Measurements from ENCODE around the gene MAMSTR. TPM values are rescaled to one million over a fixed set of nuclear protein-coding genes. Genes with fewer than 3 reads are reported as not detected.

The MAMSTR gene
- total RNA-seq, 1 experiment from 2014 or later, result 1.6 TPM

DNA sequence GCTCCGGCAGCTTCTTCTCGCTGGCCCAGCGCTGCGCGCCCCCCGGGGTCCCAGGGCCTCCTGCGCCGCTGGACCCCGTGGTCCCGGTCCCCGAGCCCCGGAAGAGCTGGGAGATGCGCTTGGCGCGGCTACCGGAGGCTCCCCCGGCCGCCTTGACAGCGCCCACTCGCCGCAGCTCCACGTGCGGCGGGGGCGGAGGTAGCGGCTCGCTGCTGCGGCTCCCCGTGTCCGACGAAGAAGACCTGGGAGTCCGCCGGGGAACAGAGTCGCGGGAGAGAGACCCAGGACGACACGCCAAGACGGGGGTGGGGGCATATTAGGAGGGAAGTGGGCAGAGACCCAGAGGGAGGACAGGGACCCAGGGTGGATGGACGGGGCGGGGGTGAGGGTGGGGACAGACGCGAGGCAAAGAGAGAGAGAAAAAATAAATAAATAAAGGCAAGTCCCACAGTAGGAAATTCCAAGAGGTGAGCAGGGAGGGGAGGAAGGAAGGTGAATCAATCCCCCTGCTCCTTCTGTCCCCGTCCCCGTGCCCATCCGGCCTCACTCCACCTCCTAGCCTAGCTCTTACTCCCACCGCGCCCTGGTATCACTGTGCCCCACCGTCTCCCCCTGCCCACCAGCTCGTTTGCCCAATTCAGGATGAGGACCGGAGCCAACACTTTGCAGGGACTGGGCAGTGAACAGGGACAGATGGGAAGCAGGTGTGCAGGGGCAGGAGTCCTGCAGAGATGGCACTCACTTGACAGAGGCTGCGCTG lies 20.1 kb upstream of the MAMSTR start:
- Histone ChIP-seq H3K27me3 (ENCODE audit: insufficient read depth, low read length) (no peaks in the 10 kb centered on the region; the same call in 1 of the 2 replicates), H2BK12ac (ENCODE audit: insufficient read length, low read depth, low read length) (no peak overlapping the region), H2BK20ac (ENCODE audit: low read depth, low read length, poor library complexity, severe bottlenecking) (no peak overlapping the region), H2BK5ac (ENCODE audit: insufficient read length, low read length) (no peak overlapping the region), H4K20me1 (ENCODE audit: control insufficient read depth, insufficient read depth, insufficient read length) (no peaks in the 10 kb centered on the region), H2AFZ (ENCODE audit: low read length) (no peak overlapping the region), H3K23ac (ENCODE audit: insufficient read length, low read depth, low read length) (no peak overlapping the region), H4K5ac (ENCODE audit: insufficient read length, low read depth, low read length) (no peak overlapping the region), H2BK15ac (ENCODE audit: low read depth, low read length) (no peak overlapping the region), H3K23me2 (ENCODE audit: insufficient read length, low read depth, low read length, poor library complexity, severe bottlenecking) (peaks cover 9% of the 10 kb centered on the region), H3T11ph (ENCODE audit: low read length) (no peak overlapping the region), H3K4ac (ENCODE audit: low read depth, low read length) (no peak overlapping the region), H3K79me1 (ENCODE audit: insufficient read depth, low read depth, low read length, poor library complexity, severe bottlenecking) (no peaks in the 10 kb centered on the region), H3K56ac (ENCODE audit: insufficient read length, low read depth, low read length) (no peak overlapping the region), H2BK120ac (ENCODE audit: low read depth, low read length, poor library complexity, severe bottlenecking) (no peak overlapping the region), H3K4me1 (ENCODE audit: insufficient read depth, low read length) (no peaks in the 10 kb centered on the region; the same call in 1 of the 2 replicates), H4K8ac (replicated peaks; ENCODE audit: insufficient read length, low read depth, low read length) (no peak overlapping the region), H3K9ac (ENCODE audit: extremely low read depth, insufficient read length, low read length) (no peak overlapping the region), H3K14ac (ENCODE audit: insufficient read depth, low read length) (no peak overlapping the region), H4K91ac (ENCODE audit: insufficient read length, low read depth, low read length) (no peak overlapping the region), H3K4me2 (ENCODE audit: insufficient read depth, insufficient read length, low read length) (peak overlapping the region; percentile 54), H3K18ac (ENCODE audit: insufficient read length, low read depth, low read length) (no peak overlapping the region), H3K27ac (ENCODE audit: insufficient read length, low read depth, low read length) (no peak overlapping the region), H3K79me2 (ENCODE audit: insufficient read depth, low read length) (no peaks in the 10 kb centered on the region), H3K9me3 (ENCODE audit: control insufficient read depth, low read depth, low read length) (no peaks in the 10 kb centered on the region), H2AK5ac (ENCODE audit: insufficient read length, low read length) (no peak overlapping the region)
- Mint-ChIP-seq H3K36me3 (ENCODE audit: insufficient read depth in 1 of 3, low read depth in 3 of 3) (peaks cover 2 to 4% (median 3%) of the 10 kb centered on the region in 3 experiments; a peak in 3 of 7 replicates), H3K4me1 (peaks cover 23 to 51% of the 10 kb centered on the region in 2 experiments), H3K9me3 (no peaks in the 10 kb centered on the region), H3K27ac (no peak overlapping the region), H3K4me3 (peak overlapping the region; percentile 36 to 76), H3K27me3 (ENCODE audit: low read depth) (peaks cover 21% of the 10 kb centered on the region)
- DNase-seq, result no peak
- TF ChIP-seq, protein P1, sequence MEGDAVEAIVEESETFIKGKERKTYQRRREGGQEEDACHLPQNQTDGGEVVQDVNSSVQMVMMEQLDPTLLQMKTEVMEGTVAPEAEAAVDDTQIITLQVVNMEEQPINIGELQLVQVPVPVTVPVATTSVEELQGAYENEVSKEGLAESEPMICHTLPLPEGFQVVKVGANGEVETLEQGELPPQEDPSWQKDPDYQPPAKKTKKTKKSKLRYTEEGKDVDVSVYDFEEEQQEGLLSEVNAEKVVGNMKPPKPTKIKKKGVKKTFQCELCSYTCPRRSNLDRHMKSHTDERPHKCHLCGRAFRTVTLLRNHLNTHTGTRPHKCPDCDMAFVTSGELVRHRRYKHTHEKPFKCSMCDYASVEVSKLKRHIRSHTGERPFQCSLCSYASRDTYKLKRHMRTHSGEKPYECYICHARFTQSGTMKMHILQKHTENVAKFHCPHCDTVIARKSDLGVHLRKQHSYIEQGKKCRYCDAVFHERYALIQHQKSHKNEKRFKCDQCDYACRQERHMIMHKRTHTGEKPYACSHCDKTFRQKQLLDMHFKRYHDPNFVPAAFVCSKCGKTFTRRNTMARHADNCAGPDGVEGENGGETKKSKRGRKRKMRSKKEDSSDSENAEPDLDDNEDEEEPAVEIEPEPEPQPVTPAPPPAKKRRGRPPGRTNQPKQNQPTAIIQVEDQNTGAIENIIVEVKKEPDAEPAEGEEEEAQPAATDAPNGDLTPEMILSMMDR (conservative IDR thresholded peaks at IDR 0.05), result no peak
- no CpG with 5 or more reads among the region's 51 CpGs for WGBS (ENCODE audit: extremely low coverage, insufficient read length, low lambda C conversion rate)

Measured in H9 (cell line).